GM12891 (cell line): ENCODE results near the gene TMEM87A.

ENCODE experiments used
- POLR2A ChIP-seq: IDR thresholded peaks from 2 replicates; pipeline ENCODE4 v1.6.1; 2011; ENCODE audit warnings: low read depth, low read length, control low read depth
- POLR2AphosphoS5 ChIP-seq: IDR thresholded peaks from 2 replicates; pipeline ENCODE4 v1.6.1; 2011; ENCODE audit warnings: low read depth, low read length, control low read depth

DNA sequence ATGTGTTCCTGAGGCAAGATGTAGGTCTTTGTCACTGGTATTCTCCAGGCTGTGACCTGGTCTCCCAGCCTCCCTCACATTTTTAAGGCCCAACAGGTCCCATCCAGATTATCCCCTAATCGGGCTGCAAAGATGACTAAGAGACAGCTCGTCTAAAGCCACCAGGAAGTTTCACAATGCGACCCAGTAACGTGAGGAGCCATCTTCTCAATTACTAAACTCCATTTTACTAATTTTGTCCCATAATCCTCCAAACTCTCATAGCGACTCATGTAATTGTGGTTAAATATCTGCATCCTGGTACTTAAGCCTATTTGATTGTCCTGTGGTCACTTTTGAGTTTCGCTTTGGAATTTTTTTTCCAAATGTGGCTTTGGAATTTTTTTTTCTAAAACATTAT is 108.1 kb downstream of the TMEM87A start:
- TF ChIP-seq POLR2A (no peak), POLR2AphosphoS5 (no peak)
